ENCODE measurements around the gene NES.

The NES gene

DNA sequence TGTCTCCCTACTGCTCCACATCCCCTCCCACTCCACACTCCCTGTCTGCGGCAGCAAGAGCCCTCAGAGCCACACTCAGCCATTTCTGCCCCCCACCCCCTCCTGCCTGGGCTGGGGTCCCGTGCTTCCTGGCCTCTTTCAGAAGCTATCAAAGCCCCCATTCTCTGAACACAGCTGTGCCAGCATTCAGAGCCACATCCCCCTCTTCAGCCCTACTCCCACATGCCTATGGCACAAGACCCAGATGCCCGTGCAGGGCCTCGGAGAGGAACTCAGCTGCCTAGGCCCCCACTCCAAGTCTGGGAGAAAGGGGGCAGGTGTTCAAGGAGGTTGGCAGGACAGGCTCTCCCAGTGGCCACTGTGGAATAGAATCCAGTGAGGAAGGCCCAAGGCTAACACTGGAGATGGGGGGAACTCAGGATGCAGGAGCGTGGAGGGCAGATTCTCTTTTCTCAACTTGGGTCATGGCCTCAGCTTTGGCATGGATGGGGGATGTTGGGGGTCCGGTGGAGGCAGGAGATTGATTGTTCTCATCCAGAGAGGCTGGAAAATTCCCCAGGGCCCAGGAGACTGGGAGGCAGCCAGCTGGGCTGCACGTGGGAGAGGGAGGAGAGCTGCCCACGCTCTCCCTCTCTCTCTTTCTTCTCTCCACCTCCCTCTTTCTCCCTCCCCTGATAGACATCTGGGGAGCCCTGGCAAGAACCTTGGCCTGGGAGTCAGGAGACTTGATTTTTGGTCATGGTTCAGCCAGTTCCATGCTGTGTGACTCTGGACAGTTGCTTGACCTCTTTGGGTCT is 38.8 kb downstream of the NES start:
- TF ChIP-seq CREB1 (IDR thresholded peaks at IDR 0.05; ENCODE audit: low read depth) (no peak), TAF1 (IDR thresholded peaks at IDR 0.05; ENCODE audit: low read depth) (no peak), ZBTB7A (IDR thresholded peaks at IDR 0.05; ENCODE audit: low read depth) (no peak), CEBPB (IDR thresholded peaks at IDR 0.05) (no peak), FOXM1 (IDR thresholded peaks at IDR 0.05; ENCODE audit: borderline replicate concordance, low read depth) (no peak), EP300 (IDR thresholded peaks at IDR 0.05; ENCODE audit: borderline replicate concordance) (no peak), NFIC (IDR thresholded peaks at IDR 0.05) (no peak), TEAD4 (IDR thresholded peaks at IDR 0.05) (no peak), RAD21 (IDR thresholded peaks at IDR 0.05; ENCODE audit: low read depth) (no peak), EGR1 (IDR thresholded peaks at IDR 0.05) (no peak), TCF12 (IDR thresholded peaks at IDR 0.05; ENCODE audit: low read depth) (no peak), YY1 (IDR thresholded peaks at IDR 0.05; ENCODE audit: low read depth) (no peak)
- TF ChIP-seq, protein P1, sequence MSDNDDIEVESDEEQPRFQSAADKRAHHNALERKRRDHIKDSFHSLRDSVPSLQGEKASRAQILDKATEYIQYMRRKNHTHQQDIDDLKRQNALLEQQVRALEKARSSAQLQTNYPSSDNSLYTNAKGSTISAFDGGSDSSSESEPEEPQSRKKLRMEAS (IDR thresholded peaks at IDR 0.05) = no peak
- TF ChIP-seq, protein P2, sequence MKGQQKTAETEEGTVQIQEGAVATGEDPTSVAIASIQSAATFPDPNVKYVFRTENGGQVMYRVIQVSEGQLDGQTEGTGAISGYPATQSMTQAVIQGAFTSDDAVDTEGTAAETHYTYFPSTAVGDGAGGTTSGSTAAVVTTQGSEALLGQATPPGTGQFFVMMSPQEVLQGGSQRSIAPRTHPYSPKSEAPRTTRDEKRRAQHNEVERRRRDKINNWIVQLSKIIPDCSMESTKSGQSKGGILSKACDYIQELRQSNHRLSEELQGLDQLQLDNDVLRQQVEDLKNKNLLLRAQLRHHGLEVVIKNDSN (IDR thresholded peaks at IDR 0.05) = no peak
- TF ChIP-seq, protein P3, sequence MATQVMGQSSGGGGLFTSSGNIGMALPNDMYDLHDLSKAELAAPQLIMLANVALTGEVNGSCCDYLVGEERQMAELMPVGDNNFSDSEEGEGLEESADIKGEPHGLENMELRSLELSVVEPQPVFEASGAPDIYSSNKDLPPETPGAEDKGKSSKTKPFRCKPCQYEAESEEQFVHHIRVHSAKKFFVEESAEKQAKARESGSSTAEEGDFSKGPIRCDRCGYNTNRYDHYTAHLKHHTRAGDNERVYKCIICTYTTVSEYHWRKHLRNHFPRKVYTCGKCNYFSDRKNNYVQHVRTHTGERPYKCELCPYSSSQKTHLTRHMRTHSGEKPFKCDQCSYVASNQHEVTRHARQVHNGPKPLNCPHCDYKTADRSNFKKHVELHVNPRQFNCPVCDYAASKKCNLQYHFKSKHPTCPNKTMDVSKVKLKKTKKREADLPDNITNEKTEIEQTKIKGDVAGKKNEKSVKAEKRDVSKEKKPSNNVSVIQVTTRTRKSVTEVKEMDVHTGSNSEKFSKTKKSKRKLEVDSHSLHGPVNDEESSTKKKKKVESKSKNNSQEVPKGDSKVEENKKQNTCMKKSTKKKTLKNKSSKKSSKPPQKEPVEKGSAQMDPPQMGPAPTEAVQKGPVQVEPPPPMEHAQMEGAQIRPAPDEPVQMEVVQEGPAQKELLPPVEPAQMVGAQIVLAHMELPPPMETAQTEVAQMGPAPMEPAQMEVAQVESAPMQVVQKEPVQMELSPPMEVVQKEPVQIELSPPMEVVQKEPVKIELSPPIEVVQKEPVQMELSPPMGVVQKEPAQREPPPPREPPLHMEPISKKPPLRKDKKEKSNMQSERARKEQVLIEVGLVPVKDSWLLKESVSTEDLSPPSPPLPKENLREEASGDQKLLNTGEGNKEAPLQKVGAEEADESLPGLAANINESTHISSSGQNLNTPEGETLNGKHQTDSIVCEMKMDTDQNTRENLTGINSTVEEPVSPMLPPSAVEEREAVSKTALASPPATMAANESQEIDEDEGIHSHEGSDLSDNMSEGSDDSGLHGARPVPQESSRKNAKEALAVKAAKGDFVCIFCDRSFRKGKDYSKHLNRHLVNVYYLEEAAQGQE (IDR thresholded peaks at IDR 0.05; ENCODE audit: low read depth) = no peak

DNA sequence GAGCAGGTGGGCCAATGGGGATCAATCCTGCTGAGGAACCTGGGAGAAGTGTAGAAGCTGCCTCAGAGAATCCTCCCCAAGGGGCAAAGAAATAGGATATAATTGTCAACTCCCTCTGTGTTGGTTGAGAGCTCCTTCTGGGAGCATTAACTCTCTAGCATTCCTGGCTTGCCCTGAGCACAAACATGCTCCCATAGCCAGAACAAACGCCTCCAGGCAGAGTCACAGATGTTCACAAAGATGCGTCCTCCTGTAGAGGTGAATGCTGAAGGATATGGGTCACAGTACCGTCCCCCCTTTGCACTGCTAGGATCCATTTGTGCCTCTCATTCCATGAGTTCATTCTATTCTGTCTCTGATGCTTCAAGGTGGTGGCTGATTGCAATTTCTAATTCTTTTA is 44.9 kb downstream of the NES start:
- TF ChIP-seq, protein P3 (IDR thresholded peaks at IDR 0.05; ENCODE audit: low read depth) = no peak
- no peak for TF ChIP-seq TCF12 (IDR thresholded peaks at IDR 0.05; ENCODE audit: low read depth)

DNA sequence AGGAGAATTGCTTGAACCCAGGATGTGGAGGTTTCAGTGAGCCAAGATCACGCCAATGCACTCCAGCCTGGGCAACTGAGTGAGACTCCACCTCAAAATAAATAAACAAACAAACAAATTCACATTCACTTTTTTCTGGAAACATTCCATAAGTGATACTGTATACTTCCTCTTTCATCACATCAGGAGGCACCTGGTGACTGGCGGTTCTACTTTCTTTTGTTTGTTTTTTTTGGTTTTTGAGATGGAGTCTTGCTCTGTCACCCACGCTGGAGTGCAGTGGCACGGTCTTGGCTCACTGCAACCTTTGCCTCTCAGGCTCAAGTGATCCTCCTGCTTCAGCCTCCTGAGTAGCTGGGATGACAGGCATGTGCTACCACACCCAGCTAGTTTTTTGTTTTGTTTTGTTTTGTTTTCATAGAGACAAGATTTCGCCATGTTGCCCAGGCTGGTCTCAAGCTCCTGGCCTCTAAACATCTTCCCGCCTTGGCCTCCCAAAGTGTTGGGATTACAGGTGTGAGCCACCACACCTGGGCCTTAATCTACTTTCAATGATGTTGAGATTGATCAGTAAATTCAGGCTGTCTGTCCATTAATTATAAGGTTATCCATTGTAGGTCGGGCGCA is 47.3 kb downstream of the NES start:
- TF ChIP-seq CREB1 (IDR thresholded peaks at IDR 0.05; ENCODE audit: low read depth) (no peak), EP300 (IDR thresholded peaks at IDR 0.05; ENCODE audit: borderline replicate concordance) (no peak), RAD21 (IDR thresholded peaks at IDR 0.05; ENCODE audit: low read depth) (no peak), EGR1 (IDR thresholded peaks at IDR 0.05) (no peak), NFIC (IDR thresholded peaks at IDR 0.05) (no peak), ZBTB7A (IDR thresholded peaks at IDR 0.05; ENCODE audit: low read depth) (no peak)
- TF ChIP-seq, protein P3 (IDR thresholded peaks at IDR 0.05; ENCODE audit: low read depth) = no peak
- TF ChIP-seq, protein P2 (IDR thresholded peaks at IDR 0.05) = no peak

DNA sequence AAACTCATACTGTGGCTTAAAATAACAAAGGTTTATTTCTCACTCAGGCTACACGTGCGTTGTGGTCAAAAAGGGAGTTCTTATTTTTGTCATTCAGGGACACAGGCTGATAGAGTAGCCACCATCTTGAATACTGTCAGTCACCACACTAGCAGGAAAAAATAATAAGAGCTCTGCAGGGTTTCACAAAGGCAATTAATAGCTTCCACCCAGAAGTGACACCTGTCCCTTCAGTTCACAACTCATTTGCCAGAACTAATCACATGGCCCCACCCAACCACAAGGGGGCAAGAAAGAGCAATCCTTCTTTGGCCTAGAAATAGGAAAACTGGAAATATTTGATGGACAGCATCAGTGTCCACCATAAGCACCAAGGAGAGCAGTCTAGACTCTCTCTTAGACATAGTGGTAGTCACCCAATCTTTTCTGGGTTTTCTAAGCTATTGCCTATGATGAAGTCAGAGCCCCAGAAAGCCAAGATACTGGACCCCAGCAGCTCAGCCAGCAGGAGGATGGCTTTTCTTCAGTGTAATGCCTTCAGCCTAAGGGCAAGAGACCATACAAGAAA is 49.8 kb downstream of the NES start:
- TF ChIP-seq, protein P3 (IDR thresholded peaks at IDR 0.05; ENCODE audit: low read depth) = peak; percentile 75
- TF ChIP-seq, protein P2 (IDR thresholded peaks at IDR 0.05) = peak; percentile 48; the same call in 1 of the 2 replicates
- TF ChIP-seq EGR1 (IDR thresholded peaks at IDR 0.05) (no peak), TCF12 (IDR thresholded peaks at IDR 0.05; ENCODE audit: low read depth) (no peak), ZBTB7A (IDR thresholded peaks at IDR 0.05; ENCODE audit: low read depth) (no peak), RAD21 (IDR thresholded peaks at IDR 0.05; ENCODE audit: low read depth) (peak; percentile 61)

Data from Ishikawa (cell line).